ENCODE data around the gene SMIM35. TPM values are rescaled to one million over a fixed set of nuclear protein-coding genes. Genes with fewer than 3 reads are reported as not detected.

The SMIM35 gene
- total and polyA plus RNA-seq, 9 donors: 0.08 TPM; not detected in 8

DNA sequence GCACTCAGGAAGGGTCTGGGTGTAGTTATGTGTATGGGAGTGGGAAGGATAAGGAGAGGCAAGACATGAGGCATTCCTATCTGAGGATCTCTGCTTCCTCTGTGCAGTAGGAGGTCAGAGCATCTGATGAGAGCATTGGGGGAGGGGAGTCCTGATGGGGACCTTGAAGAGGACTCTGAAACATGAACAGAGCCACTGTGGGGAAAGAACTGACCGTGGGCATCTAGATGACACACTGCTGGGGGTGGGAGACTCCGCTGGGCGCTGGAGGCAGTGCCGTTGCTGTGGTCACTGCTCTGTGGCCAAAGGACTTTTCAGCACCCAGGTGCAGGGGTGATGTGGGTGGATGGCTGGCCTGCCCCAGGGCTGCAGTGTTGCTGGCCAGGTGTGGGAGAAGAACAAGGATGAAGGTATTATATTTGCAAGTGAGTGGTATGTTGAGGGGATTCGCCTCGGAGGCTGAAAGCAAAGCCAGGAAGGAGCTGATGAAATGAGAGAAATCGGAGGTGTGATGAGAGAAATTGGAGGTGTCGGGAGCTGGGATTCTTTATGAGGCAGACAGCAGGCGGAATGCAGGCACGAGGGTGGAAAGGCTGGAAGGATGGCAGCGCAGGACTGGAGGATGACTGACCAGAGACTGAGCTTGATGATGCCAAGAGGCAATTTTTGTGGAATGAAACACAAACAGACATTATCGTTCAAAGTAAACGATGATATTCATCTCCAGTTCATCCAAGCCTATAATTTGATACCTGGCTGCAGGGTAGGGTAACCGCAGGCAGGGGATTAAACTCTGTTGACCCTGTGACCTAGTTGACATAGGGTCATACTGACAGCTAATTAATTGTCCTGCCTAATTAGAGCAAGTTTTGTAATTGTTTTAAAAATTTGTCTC lies 29.3 kb downstream of the SMIM35 start:
- Histone ChIP-seq H3K4me1 (ENCODE audit: insufficient read depth) (no peaks in the 10 kb centered on the region), H3K27me3 (no peaks in the 10 kb centered on the region), H3K27ac (no peak overlapping the region), H3K9me3 (no peaks in the 10 kb centered on the region), H3K36me3 (no peaks in the 10 kb centered on the region), H3K4me3 (no peak overlapping the region)
- DNase-seq: no peak
- intact Hi-C loops (cut with DNase I): loop anchor here in 1 of 4 donors (5.0 to 10.0 kb wide), 2 partner anchors 260 to 623 kb away; partner anchors contain the start of gene DSCAML1
- 79 to 81% (median 80%) methylated on average over 14 of the region's 14 CpGs for WGBS, 3 donors
- TF ChIP-seq, protein P1, sequence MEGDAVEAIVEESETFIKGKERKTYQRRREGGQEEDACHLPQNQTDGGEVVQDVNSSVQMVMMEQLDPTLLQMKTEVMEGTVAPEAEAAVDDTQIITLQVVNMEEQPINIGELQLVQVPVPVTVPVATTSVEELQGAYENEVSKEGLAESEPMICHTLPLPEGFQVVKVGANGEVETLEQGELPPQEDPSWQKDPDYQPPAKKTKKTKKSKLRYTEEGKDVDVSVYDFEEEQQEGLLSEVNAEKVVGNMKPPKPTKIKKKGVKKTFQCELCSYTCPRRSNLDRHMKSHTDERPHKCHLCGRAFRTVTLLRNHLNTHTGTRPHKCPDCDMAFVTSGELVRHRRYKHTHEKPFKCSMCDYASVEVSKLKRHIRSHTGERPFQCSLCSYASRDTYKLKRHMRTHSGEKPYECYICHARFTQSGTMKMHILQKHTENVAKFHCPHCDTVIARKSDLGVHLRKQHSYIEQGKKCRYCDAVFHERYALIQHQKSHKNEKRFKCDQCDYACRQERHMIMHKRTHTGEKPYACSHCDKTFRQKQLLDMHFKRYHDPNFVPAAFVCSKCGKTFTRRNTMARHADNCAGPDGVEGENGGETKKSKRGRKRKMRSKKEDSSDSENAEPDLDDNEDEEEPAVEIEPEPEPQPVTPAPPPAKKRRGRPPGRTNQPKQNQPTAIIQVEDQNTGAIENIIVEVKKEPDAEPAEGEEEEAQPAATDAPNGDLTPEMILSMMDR (IDR thresholded peaks at IDR 0.05): no peak
- no peak for TF ChIP-seq POLR2A (IDR thresholded peaks at IDR 0.05)
- TF ChIP-seq EP300 (IDR thresholded peaks at IDR 0.05): no peak

DNA sequence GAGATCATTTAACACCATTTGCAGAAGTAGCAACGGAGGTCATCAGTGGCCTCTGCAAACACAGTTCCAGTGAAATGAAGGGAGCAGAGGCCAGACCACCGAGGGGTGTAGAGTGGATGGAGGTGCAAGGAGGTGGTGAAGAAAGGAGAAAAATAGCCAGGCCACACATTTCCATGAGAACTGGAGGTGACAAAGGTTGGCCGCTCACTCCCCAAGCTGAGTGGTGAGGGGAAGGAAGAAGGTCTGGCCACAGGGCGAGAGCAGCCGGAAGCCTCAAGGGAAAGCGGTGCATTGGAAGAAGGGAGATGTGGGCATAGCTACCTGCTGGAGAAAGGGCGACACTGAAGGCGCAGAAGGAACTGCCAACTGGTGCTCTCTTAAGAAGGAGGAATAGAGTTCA lies 30.0 kb downstream of the SMIM35 start:
- intact Hi-C loops (cut with DNase I): loop anchor here in 1 of 4 donors (5.0 to 10.0 kb wide), 2 partner anchors 260 to 622 kb away; partner anchors contain the start of gene DSCAML1
- TF ChIP-seq POLR2A (IDR thresholded peaks at IDR 0.05) (no peak), EP300 (IDR thresholded peaks at IDR 0.05) (no peak)
- TF ChIP-seq, protein P1 (IDR thresholded peaks at IDR 0.05): no peak
- no peaks in the 10 kb centered on the region for H3K9me3 ChIP-seq
- no peaks in the 10 kb centered on the region for H3K27me3 ChIP-seq
- 92 to 95% (median 93%) methylated on average over 8 of the region's 8 CpGs for WGBS, 3 donors
- H3K27ac ChIP-seq: no peak overlapping the region
- H3K4me3 ChIP-seq: no peak overlapping the region
- H3K4me1 ChIP-seq (ENCODE audit: insufficient read depth): no peaks in the 10 kb centered on the region
- DNase-seq: no peak
- no peaks in the 10 kb centered on the region for H3K36me3 ChIP-seq

DNA sequence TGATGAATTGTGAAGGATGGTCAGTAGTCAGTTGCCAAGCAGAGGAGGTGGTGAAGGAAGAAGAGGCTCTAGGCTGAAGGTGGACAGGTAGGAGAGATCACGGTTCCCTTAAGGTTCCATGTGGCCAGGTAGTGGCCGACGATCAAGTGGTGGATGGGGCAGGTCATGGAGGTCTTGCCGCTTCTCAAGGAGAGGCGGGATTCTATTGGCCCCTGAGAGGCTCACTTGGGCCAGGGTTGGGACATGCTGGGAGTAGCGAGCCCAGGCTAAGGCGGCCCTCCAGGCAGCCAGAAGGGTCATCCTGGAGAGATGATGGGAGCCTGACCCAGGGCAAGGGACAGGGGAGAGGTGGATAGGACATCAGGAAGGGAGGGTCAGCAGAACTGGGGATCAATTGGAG lies 30.8 kb downstream of the SMIM35 start:
- Histone ChIP-seq H3K4me3 (no peak overlapping the region), H3K36me3 (no peaks in the 10 kb centered on the region), H3K27ac (no peak overlapping the region), H3K4me1 (ENCODE audit: insufficient read depth) (no peaks in the 10 kb centered on the region), H3K9me3 (no peaks in the 10 kb centered on the region), H3K27me3 (no peaks in the 10 kb centered on the region)
- 90 to 94% (median 94%) methylated on average over 7 of the region's 7 CpGs for WGBS, 3 donors
- TF ChIP-seq, protein P1 (IDR thresholded peaks at IDR 0.05): no peak
- TF ChIP-seq EP300 (IDR thresholded peaks at IDR 0.05) (no peak), POLR2A (IDR thresholded peaks at IDR 0.05) (no peak)
- DNase-seq: no peak
- intact Hi-C loops (cut with DNase I): loop anchor here in 1 of 4 donors (5.0 to 10.0 kb wide), 2 partner anchors 259 to 621 kb away; partner anchors contain the start of gene DSCAML1

DNA sequence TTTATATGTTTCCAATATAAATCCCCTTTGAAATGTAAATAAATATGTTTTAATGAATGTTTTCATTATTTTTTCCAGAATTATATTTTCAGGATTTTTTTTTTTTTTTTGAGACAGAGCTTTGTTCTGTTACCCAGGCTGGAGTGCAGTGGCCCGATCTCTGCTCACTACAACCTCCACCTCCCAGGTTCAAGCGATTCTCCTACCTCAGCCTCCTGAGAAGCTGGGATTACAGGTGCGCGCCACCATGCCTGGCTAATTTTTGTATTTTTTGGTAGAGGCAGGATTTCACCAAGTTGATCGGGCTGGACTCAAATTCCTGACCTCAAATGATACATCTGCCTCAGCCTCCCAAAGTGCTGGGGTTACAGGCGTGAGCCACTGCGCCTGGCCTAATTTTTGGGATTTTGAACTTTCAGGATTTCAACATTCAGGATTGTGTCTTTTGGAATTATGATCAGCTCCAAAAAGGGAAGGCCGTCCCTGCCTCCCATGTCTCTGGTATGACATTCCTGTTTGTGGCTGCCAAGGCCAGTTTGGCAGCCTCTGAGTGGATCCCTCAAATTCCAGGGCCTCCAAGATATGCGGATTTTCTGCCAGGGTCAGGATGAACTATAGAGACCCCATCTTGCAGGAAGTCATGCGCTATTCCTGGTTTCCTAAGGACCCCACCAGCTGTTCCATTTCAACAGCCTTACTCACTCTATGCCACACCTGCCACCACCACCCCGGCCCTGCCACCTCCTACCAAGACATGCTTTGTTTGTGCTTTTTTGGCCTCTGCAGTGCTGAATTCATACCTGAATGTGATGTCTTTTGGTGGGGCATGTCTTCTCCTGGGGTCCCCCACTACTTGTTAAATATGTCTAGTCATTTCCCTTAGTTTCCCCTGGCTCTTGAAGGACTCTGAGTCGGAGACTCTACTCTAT lies 31.8 kb downstream of the SMIM35 start:
- H3K4me1 ChIP-seq (ENCODE audit: insufficient read depth): no peaks in the 10 kb centered on the region
- no peak for DNase-seq
- H3K36me3 ChIP-seq: no peaks in the 10 kb centered on the region
- H3K4me3 ChIP-seq: no peak overlapping the region
- no peaks in the 10 kb centered on the region for H3K27me3 ChIP-seq
- 61 to 70% (median 66%) methylated on average over 12 of the region's 12 CpGs for WGBS, 3 donors
- intact Hi-C loops (cut with DNase I): loop anchor here (5.0 to 10.0 kb wide), 5 partner anchors 213 to 628 kb away; partner anchors contain the start of gene DSCAML1 (in 1 of the 4)
- TF ChIP-seq, protein P1 (IDR thresholded peaks at IDR 0.05): no peak
- TF ChIP-seq POLR2A (IDR thresholded peaks at IDR 0.05) (no peak), EP300 (IDR thresholded peaks at IDR 0.05) (no peak)
- no peak overlapping the region for H3K27ac ChIP-seq
- no peaks in the 10 kb centered on the region for H3K9me3 ChIP-seq
